Activated T-helper 1 cell treated with Interleukin-2 at 50 U/mL for 16 hours (primary cell): ENCODE results near the gene PLXND1.

ENCODE experiments used
- DNase-seq: peaks from one replicate; pipeline ENCODE4 v3.0.0-alpha.2; 2020; ENCODE audit warnings: low read depth

PLXND1 gene

GRCh38 chr3:129601713-129602112 is 4.8 kb downstream of the PLXND1 start:
- DNase-seq, result no peak

GRCh38 chr3:129600348-129600747 is 6.1 kb downstream of the PLXND1 start:
- no peak for DNase-seq

- DNase-seq, result no peak
Measured at GRCh38 chr3:129599607-129600006, 6.9 kb downstream of the PLXND1 start.

- no peak for DNase-seq
Measured at GRCh38 chr3:129599073-129599472, 7.4 kb downstream of the PLXND1 start.

- DNase-seq, result no peak
Measured at GRCh38 chr3:129598484-129598883, 8.0 kb downstream of the PLXND1 start.

- DNase-seq, result no peak
Measured at GRCh38 chr3:129598000-129598381, 8.5 kb downstream of the PLXND1 start.

- no peak for DNase-seq
Measured at GRCh38 chr3:129597087-129597999, 9.1 kb downstream of the PLXND1 start.

- DNase-seq, result no peak
Measured at GRCh38 chr3:129596194-129597086, 10.0 kb downstream of the PLXND1 start.

GRCh38 chr3:129595544-129596193 is 10.8 kb downstream of the PLXND1 start:
- DNase-seq, result no peak

- DNase-seq, result no peak
Measured at GRCh38 chr3:129594907-129595390, 11.5 kb downstream of the PLXND1 start.

GRCh38 chr3:129594409-129594808 is 12.1 kb downstream of the PLXND1 start:
- no peak for DNase-seq

GRCh38 chr3:129593595-129594339 is 12.7 kb downstream of the PLXND1 start:
- DNase-seq, result peak; percentile 32

GRCh38 chr3:129593230-129593594 is 13.3 kb downstream of the PLXND1 start:
- DNase-seq, result no peak

- DNase-seq, result no peak
Measured at GRCh38 chr3:129592381-129593131, 13.9 kb downstream of the PLXND1 start.

- DNase-seq, result no peak
Measured at GRCh38 chr3:129591932-129592331, 14.5 kb downstream of the PLXND1 start.

GRCh38 chr3:129590215-129590614 is 16.3 kb downstream of the PLXND1 start:
- no peak for DNase-seq

GRCh38 chr3:129587566-129588210 is 18.8 kb downstream of the PLXND1 start:
- DNase-seq, result no peak

GRCh38 chr3:129586746-129587430 is 19.6 kb downstream of the PLXND1 start:
- DNase-seq, result no peak

- DNase-seq, result no peak
Measured at GRCh38 chr3:129585949-129586657, 20.4 kb downstream of the PLXND1 start.
